ENCODE measurements around the gene DVL1. TPM values are rescaled to one million over a fixed set of nuclear protein-coding genes. Genes with fewer than 3 reads are reported as not detected.
"Not testable (repeated sequence)": the region's sequence is repeated elsewhere in the genome, so short reads cannot be mapped to it uniquely, and the experiment has no call there.

Gene DVL1
- total RNA-seq, 2 experiments from 2014 or later: 33.0 to 34.0 TPM

GRCh38 chr1:1371364-1371745 is 22.1 kb upstream of the DVL1 start:
- H3K4me3 Mint-ChIP-seq: peak overlapping the region; percentile 38

GRCh38 chr1:1370771-1371300 is 21.6 kb upstream of the DVL1 start:
- Mint-ChIP-seq H3K27me3 (no peaks in the 10 kb centered on the region), H3K36me3 (ENCODE audit: low read depth) (peaks cover 12% of the 10 kb centered on the region), H3K4me3 (peak overlapping the region; percentile 38), H3K4me1 (peaks cover 43% of the 10 kb centered on the region), H3K9me3 (no peaks in the 10 kb centered on the region), H3K27ac (peak overlapping the region; percentile 76)
- CTCF ChIA-PET: interaction anchor here (0.5 to 2.4 kb wide), 8 partner anchors 7 to 357 kb away, joined by 3 to 9 read pairs (median 4); partner anchors contain the start of genes CCNL2, ISG15 and UBE2J2
- POLR2A ChIA-PET: no interaction called here
- DNase-seq: no peak

More at GRCh38 chr1:1371364-1371745, 22.1 kb upstream of the DVL1 start:
- CTCF ChIA-PET: interaction anchor here (0.8 to 2.4 kb wide), 13 partner anchors 8 to 358 kb away, joined by 3 to 9 read pairs (median 4); partner anchors contain the start of genes ISG15, MRPL20 and UBE2J2
- Mint-ChIP-seq H3K27me3 (no peaks in the 10 kb centered on the region), H3K9me3 (no peaks in the 10 kb centered on the region), H3K36me3 (ENCODE audit: low read depth) (peaks cover 12% of the 10 kb centered on the region), H3K4me1 (peaks cover 46% of the 10 kb centered on the region), H3K27ac (peak overlapping the region; percentile 76)
- POLR2A ChIA-PET: no interaction called here
- peak; percentile 79 for DNase-seq

- H3K4me3 Mint-ChIP-seq; H3K27me3 Mint-ChIP-seq; POLR2A ChIA-PET; H3K36me3 Mint-ChIP-seq (ENCODE audit: low read depth); H3K9me3 Mint-ChIP-seq; DNase-seq: not testable (repeated sequence)
- CTCF ChIA-PET: interaction anchor here (0.5 to 1.3 kb wide), 3 partner anchors 18 to 248 kb away, joined by 3 to 4 read pairs (median 4); partner anchors contain the start of gene CCNL2
- Mint-ChIP-seq H3K4me1 (peaks cover 42% of the 10 kb centered on the region), H3K27ac (peak overlapping the region; percentile 66)
These were observed 20.9 kb upstream of the DVL1 start for GRCh38 chr1:1370094-1370493.

- ChIA-PET CTCF (no interaction called here), POLR2A (no interaction called here)
- Mint-ChIP-seq H3K27me3 (peaks cover 3% of the 10 kb centered on the region), H3K36me3 (ENCODE audit: low read depth) (peaks cover 2% of the 10 kb centered on the region), H3K27ac (no peak overlapping the region), H3K9me3 (no peaks in the 10 kb centered on the region), H3K4me1 (peaks cover 25% of the 10 kb centered on the region), H3K4me3 (no peak overlapping the region)
- DNase-seq: no peak
These were observed 18.1 kb upstream of the DVL1 start for GRCh38 chr1:1367315-1367714.

GRCh38 chr1:1366699-1367066 is 17.5 kb upstream of the DVL1 start:
- Mint-ChIP-seq H3K27me3 (peaks cover 7% of the 10 kb centered on the region), H3K4me3 (no peak overlapping the region)

GRCh38 chr1:1365875-1366698 is 16.9 kb upstream of the DVL1 start:
- no peaks in the 10 kb centered on the region for H3K36me3 Mint-ChIP-seq (ENCODE audit: low read depth)
- no peak for DNase-seq
- ChIA-PET POLR2A (no interaction called here), CTCF (interaction anchor here (0.6 kb wide), 1 partner anchor 133 kb away, joined by 5 read pairs; no protein-coding TSS in a partner anchor)
- peaks cover 17% of the 10 kb centered on the region for H3K4me1 Mint-ChIP-seq
- no peak overlapping the region for H3K4me3 Mint-ChIP-seq
- H3K27me3 Mint-ChIP-seq: peaks cover 7% of the 10 kb centered on the region
- H3K9me3 Mint-ChIP-seq: no peaks in the 10 kb centered on the region
- H3K27ac Mint-ChIP-seq: no peak overlapping the region

More at GRCh38 chr1:1366699-1367066, 17.5 kb upstream of the DVL1 start:
- CTCF ChIA-PET: no interaction called here
- no peak for DNase-seq
- Mint-ChIP-seq H3K9me3 (no peaks in the 10 kb centered on the region), H3K27ac (no peak overlapping the region), H3K4me1 (peaks cover 23% of the 10 kb centered on the region), H3K36me3 (ENCODE audit: low read depth) (no peaks in the 10 kb centered on the region)
- POLR2A ChIA-PET: no interaction called here

GRCh38 chr1:1364266-1364665 is 15.0 kb upstream of the DVL1 start:
- ChIA-PET POLR2A (no interaction called here), CTCF (interaction anchor here (1.5 kb wide), 1 partner anchor 8 kb away, joined by 8 read pairs; no protein-coding TSS in a partner anchor)
- Mint-ChIP-seq H3K9me3 (peaks cover 2% of the 10 kb centered on the region), H3K27ac (no peak overlapping the region), H3K36me3 (ENCODE audit: low read depth) (no peaks in the 10 kb centered on the region), H3K27me3 (peaks cover 12% of the 10 kb centered on the region), H3K4me3 (no peak overlapping the region), H3K4me1 (peaks cover 15% of the 10 kb centered on the region)
- no peak for DNase-seq

GRCh38 chr1:1361982-1362423 is 12.8 kb upstream of the DVL1 start:
- H3K27me3 Mint-ChIP-seq: peaks cover 12% of the 10 kb centered on the region
- H3K9me3 Mint-ChIP-seq: peaks cover 2% of the 10 kb centered on the region
- POLR2A ChIA-PET: no interaction called here
- peaks cover 22% of the 10 kb centered on the region for H3K4me1 Mint-ChIP-seq
- H3K4me3 Mint-ChIP-seq: no peak overlapping the region
- no peak overlapping the region for H3K27ac Mint-ChIP-seq
- no peaks in the 10 kb centered on the region for H3K36me3 Mint-ChIP-seq (ENCODE audit: low read depth)
- no peak for DNase-seq
- CTCF ChIA-PET: no interaction called here

GRCh38 chr1:1361233-1361981 is 12.2 kb upstream of the DVL1 start:
- H3K27me3 Mint-ChIP-seq: peaks cover 12% of the 10 kb centered on the region
- no peak for DNase-seq
- ChIA-PET CTCF (no interaction called here), POLR2A (no interaction called here)
- H3K27ac Mint-ChIP-seq: no peak overlapping the region
- H3K4me1 Mint-ChIP-seq: peaks cover 22% of the 10 kb centered on the region
- no peak overlapping the region for H3K4me3 Mint-ChIP-seq
- no peaks in the 10 kb centered on the region for H3K36me3 Mint-ChIP-seq (ENCODE audit: low read depth)
- H3K9me3 Mint-ChIP-seq: peaks cover 2% of the 10 kb centered on the region

GRCh38 chr1:1360506-1361169 is 11.4 kb upstream of the DVL1 start:
- no peak overlapping the region for H3K27ac Mint-ChIP-seq
- H3K27me3 Mint-ChIP-seq: peaks cover 12% of the 10 kb centered on the region
- H3K9me3 Mint-ChIP-seq: peaks cover 2% of the 10 kb centered on the region
- no peaks in the 10 kb centered on the region for H3K36me3 Mint-ChIP-seq (ENCODE audit: low read depth)
- no peak for DNase-seq
- H3K4me3 Mint-ChIP-seq: no peak overlapping the region
- CTCF ChIA-PET: no interaction called here
- peaks cover 22% of the 10 kb centered on the region for H3K4me1 Mint-ChIP-seq
- POLR2A ChIA-PET: no interaction called here

GRCh38 chr1:1359664-1360468 is 10.6 kb upstream of the DVL1 start:
- peaks cover 2% of the 10 kb centered on the region for H3K9me3 Mint-ChIP-seq
- ChIA-PET POLR2A (no interaction called here), CTCF (no interaction called here)
- peak overlapping the region; percentile 74 for H3K27ac Mint-ChIP-seq
- no peak overlapping the region for H3K4me3 Mint-ChIP-seq
- peaks cover 12% of the 10 kb centered on the region for H3K27me3 Mint-ChIP-seq
- peaks cover 22% of the 10 kb centered on the region for H3K4me1 Mint-ChIP-seq
- DNase-seq: no peak
- H3K36me3 Mint-ChIP-seq (ENCODE audit: low read depth): no peaks in the 10 kb centered on the region

- Mint-ChIP-seq H3K27me3 (peaks cover 12% of the 10 kb centered on the region), H3K36me3 (ENCODE audit: low read depth) (no peaks in the 10 kb centered on the region), H3K4me1 (peaks cover 23% of the 10 kb centered on the region), H3K9me3 (peaks cover 2% of the 10 kb centered on the region), H3K27ac (peak overlapping the region; percentile 74), H3K4me3 (peak overlapping the region; percentile 10)
- DNase-seq: peak; percentile 49
- ChIA-PET CTCF (no interaction called here), POLR2A (no interaction called here)
These were observed 10.1 kb upstream of the DVL1 start for GRCh38 chr1:1359308-1359663.

Measured in activated CD4-positive, alpha-beta T cell treated with anti-CD3 and anti-CD28 coated beads, Interleukin-2, amount 10 ng/mL, durations not matched to agents 7 days and 5 days (primary cell).